ENCODE results near the gene TNIP1. TPM values are rescaled to one million over a fixed set of nuclear protein-coding genes. Genes with fewer than 3 reads are reported as not detected.

TNIP1 gene
- polyA plus RNA-seq, 2 of the 4 experiments (the other 2 are of a cell fraction) = 48.4 to 53.4 TPM

- CTCF ChIA-PET = interaction anchor here (1.0 kb wide), 1 partner anchor 8 kb away, joined by 3 read pairs; no protein-coding TSS in a partner anchor
- H3K9me3 ChIP-seq = no peaks in the 10 kb centered on the region
- FAIRE-seq = no peak
- no peak for TF ChIP-seq RNF2 (IDR thresholded peaks at IDR 0.05; ENCODE audit: borderline replicate concordance, low read depth)
- no peak for TF ChIP-seq JUNB (IDR thresholded peaks at IDR 0.05)
- no peak for TF ChIP-seq E2F6 (IDR thresholded peaks at IDR 0.05; ENCODE audit: borderline replicate concordance, low read depth)
- no peak for TF ChIP-seq HEYL (CRISPR knock-in tag; IDR thresholded peaks at IDR 0.05)
- no peak for TF ChIP-seq NPAS2 (CRISPR knock-in tag; IDR thresholded peaks at IDR 0.05; ENCODE audit: borderline replicate concordance)
- no peak for TF ChIP-seq EHMT2 (IDR thresholded peaks at IDR 0.05; ENCODE audit: low read depth)
- no peak for TF ChIP-seq CBX2 (IDR thresholded peaks at IDR 0.05; ENCODE audit: borderline replicate concordance, low read depth)
- no peak for TF ChIP-seq NR3C1 (IDR thresholded peaks at IDR 0.05)
- TF ChIP-seq CEBPB (IDR thresholded peaks at IDR 0.05) = no peak
- TF ChIP-seq POLR2AphosphoS2 (conservative IDR thresholded peaks at IDR 0.05; ENCODE audit: low read length) = no peak
- TF ChIP-seq SMC3 (IDR thresholded peaks at IDR 0.05) = no peak
- TF ChIP-seq CHD4 (IDR thresholded peaks at IDR 0.05; ENCODE audit: borderline replicate concordance) = no peak
- no peak overlapping the region for H3K4me3 ChIP-seq
- ATAC-seq = no peak
- 17% methylated on average over 1 of the region's 1 CpG for whole genome bisulfite sequencing (ENCODE audit: missing lambda C conversion rate)
- no peak for DNase-seq (ENCODE audit: low read depth in 1 of 2, low spot score in 1 of 2)
- no peaks in the 10 kb centered on the region for H3K4me1 ChIP-seq
- no peak overlapping the region for H3K4me2 ChIP-seq
- H3K27ac ChIP-seq = no peak overlapping the region
- POLR2A ChIA-PET = no interaction called here
Measured at GRCh38 chr5:150993826-150994412, 86.9 kb downstream of the TNIP1 start.

- Histone ChIP-seq H3K4me2 (no peak overlapping the region), H3K9me3 (no peaks in the 10 kb centered on the region), H3K27ac (no peak overlapping the region), H3K4me3 (no peak overlapping the region), H3K4me1 (no peaks in the 10 kb centered on the region)
- CTCF ChIA-PET = interaction anchor here (1.0 kb wide), 1 partner anchor 9 kb away, joined by 3 read pairs; no protein-coding TSS in a partner anchor
- FAIRE-seq (no peak), DNase-seq (ENCODE audit: low read depth in 1 of 2, low spot score in 1 of 2) (no peak), ATAC-seq (no peak)
- POLR2A ChIA-PET = no interaction called here
- TF ChIP-seq HOXB5 (CRISPR knock-in tag; IDR thresholded peaks at IDR 0.05) (no peak), ESRRA (IDR thresholded peaks at IDR 0.05; ENCODE audit: borderline replicate concordance, low read length) (no peak), E2F6 (IDR thresholded peaks at IDR 0.05; ENCODE audit: borderline replicate concordance, low read depth) (no peak), SMC3 (IDR thresholded peaks at IDR 0.05) (no peak), MAFK (IDR thresholded peaks at IDR 0.05; ENCODE audit: partially characterized antibody) (no peak), FOSL2 (IDR thresholded peaks at IDR 0.05) (no peak), FOSL2 (CRISPR knock-in tag; IDR thresholded peaks at IDR 0.05) (no peak), TP53 (CRISPR knock-in tag; IDR thresholded peaks at IDR 0.05) (no peak), JUNB (IDR thresholded peaks at IDR 0.05) (no peak), RARB (CRISPR knock-in tag; IDR thresholded peaks at IDR 0.05) (no peak), POLR2AphosphoS2 (conservative IDR thresholded peaks at IDR 0.05; ENCODE audit: low read length) (no peak), ZFP36 (IDR thresholded peaks at IDR 0.05; ENCODE audit: borderline replicate concordance, partially characterized antibody) (no peak), REST (IDR thresholded peaks at IDR 0.05) (no peak), MAZ (IDR thresholded peaks at IDR 0.05; ENCODE audit: borderline replicate concordance, low read depth, low read length) (no peak), EHF (CRISPR knock-in tag; IDR thresholded peaks at IDR 0.05) (no peak), BHLHE40 (IDR thresholded peaks at IDR 0.05; ENCODE audit: low read depth, low read length) (no peak), NR3C1 (IDR thresholded peaks at IDR 0.05) (no peak), ELK1 (IDR thresholded peaks at IDR 0.05; ENCODE audit: low read depth, low read length) (no peak), ZNF302 (CRISPR knock-in tag; IDR thresholded peaks at IDR 0.05) (no peak), FOSB (CRISPR knock-in tag; IDR thresholded peaks at IDR 0.05) (no peak)
- TF ChIP-seq, protein P1, sequence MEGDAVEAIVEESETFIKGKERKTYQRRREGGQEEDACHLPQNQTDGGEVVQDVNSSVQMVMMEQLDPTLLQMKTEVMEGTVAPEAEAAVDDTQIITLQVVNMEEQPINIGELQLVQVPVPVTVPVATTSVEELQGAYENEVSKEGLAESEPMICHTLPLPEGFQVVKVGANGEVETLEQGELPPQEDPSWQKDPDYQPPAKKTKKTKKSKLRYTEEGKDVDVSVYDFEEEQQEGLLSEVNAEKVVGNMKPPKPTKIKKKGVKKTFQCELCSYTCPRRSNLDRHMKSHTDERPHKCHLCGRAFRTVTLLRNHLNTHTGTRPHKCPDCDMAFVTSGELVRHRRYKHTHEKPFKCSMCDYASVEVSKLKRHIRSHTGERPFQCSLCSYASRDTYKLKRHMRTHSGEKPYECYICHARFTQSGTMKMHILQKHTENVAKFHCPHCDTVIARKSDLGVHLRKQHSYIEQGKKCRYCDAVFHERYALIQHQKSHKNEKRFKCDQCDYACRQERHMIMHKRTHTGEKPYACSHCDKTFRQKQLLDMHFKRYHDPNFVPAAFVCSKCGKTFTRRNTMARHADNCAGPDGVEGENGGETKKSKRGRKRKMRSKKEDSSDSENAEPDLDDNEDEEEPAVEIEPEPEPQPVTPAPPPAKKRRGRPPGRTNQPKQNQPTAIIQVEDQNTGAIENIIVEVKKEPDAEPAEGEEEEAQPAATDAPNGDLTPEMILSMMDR (IDR thresholded peaks at IDR 0.05) = no peak
- 35% methylated on average over 2 of the region's 2 CpGs for WGBS (ENCODE audit: missing lambda C conversion rate)
Measured at GRCh38 chr5:150993422-150993821, 87.4 kb downstream of the TNIP1 start.

Data from A549 (cell line).